Trophoblast cell (in vitro differentiated cells and primary cell): ENCODE measurements around the gene STAMBPL1.
"Not testable (repeated sequence)": the region's sequence is repeated elsewhere in the genome, so short reads cannot be mapped to it uniquely, and the experiment has no call there.

Experiments
- DNase-seq, 2 donors: peaks; one replicate each; pipeline ENCODE4 v3.0.0-alpha.2; 2016
- H2AFZ ChIP-seq: 2 replicates; pipeline ENCODE4 v1.6.1; 2013; ENCODE audit warnings: low read length, moderate library complexity, mild to moderate bottlenecking; ENCODE audit not compliant: insufficient read depth, poor library complexity
- H2AK5ac ChIP-seq: 2 replicates; pipeline ENCODE4 v1.6.1; 2013; ENCODE audit warnings: mild to moderate bottlenecking, low read length
- H2BK120ac ChIP-seq: 2 replicates; pipeline ENCODE4 v1.6.1; 2013; ENCODE audit warnings: low read length, mild to moderate bottlenecking, moderate library complexity; ENCODE audit not compliant: insufficient read depth, poor library complexity
- H2BK12ac ChIP-seq: 2 replicates; pipeline ENCODE4 v1.6.1; 2013; ENCODE audit warnings: mild to moderate bottlenecking, low read length, moderate library complexity
- H2BK5ac ChIP-seq: 2 replicates; pipeline ENCODE4 v1.6.1; 2013; ENCODE audit warnings: low read length, low read depth, moderate library complexity, mild to moderate bottlenecking; ENCODE audit not compliant: poor library complexity
- H3K14ac ChIP-seq: 2 replicates; pipeline ENCODE4 v1.6.1; 2013; ENCODE audit warnings: mild to moderate bottlenecking, low read length
- H3K18ac ChIP-seq: 2 replicates; pipeline ENCODE4 v1.6.1; 2013; ENCODE audit warnings: mild to moderate bottlenecking, low read length
- H3K23ac ChIP-seq: 2 replicates; pipeline ENCODE4 v1.6.1; 2013; ENCODE audit warnings: low read length
- H3K27ac ChIP-seq: 2 replicates; pipeline ENCODE4 v1.5.1; 2013; ENCODE audit warnings: low read depth, mild to moderate bottlenecking, inconsistent platforms, low read length, moderate library complexity
- H3K27me3 ChIP-seq: 2 replicates; pipeline ENCODE4 v1.6.1; 2013; ENCODE audit warnings: inconsistent platforms, mild to moderate bottlenecking, low read length, moderate library complexity; ENCODE audit not compliant: insufficient read depth
- H3K36me3 ChIP-seq, 2 experiments: 1 replicate in 1 of 2; 2 replicates in 1 of 2; pipeline ENCODE4 v1.6.1; 2013; ENCODE audit warnings: low read length in 2 of 2, mild to moderate bottlenecking in 2 of 2, moderate library complexity in 1 of 2; ENCODE audit not compliant: insufficient read depth in 2 of 2, control insufficient read depth in 1 of 2
- H3K4ac ChIP-seq: 2 replicates; pipeline ENCODE4 v1.6.1; 2013; ENCODE audit warnings: low read depth, mild to moderate bottlenecking, low read length, moderate library complexity
- H3K4me1 ChIP-seq, 2 experiments: 1 replicate in 1 of 2; 2 replicates in 1 of 2; pipeline ENCODE4 v1.6.1; 2013; ENCODE audit warnings: low read length in 2 of 2, mild to moderate bottlenecking in 2 of 2, moderate library complexity in 1 of 2; ENCODE audit not compliant: insufficient read depth in 2 of 2, control insufficient read depth in 1 of 2
- H3K4me2 ChIP-seq: 2 replicates; pipeline ENCODE4 v1.6.1; 2013; ENCODE audit warnings: inconsistent platforms, mild to moderate bottlenecking, low read length, moderate library complexity
- H3K4me3 ChIP-seq: 2 replicates; pipeline ENCODE4 v1.5.1; 2013; ENCODE audit warnings: mild to moderate bottlenecking, low read depth, low read length, inconsistent platforms
- H3K79me1 ChIP-seq: one replicate; pipeline ENCODE4 v1.6.1; 2013; ENCODE audit warnings: low read length
- H3K79me2 ChIP-seq: 2 replicates; pipeline ENCODE4 v1.6.1; 2013; ENCODE audit warnings: low read length, mild to moderate bottlenecking; ENCODE audit not compliant: control insufficient read depth, insufficient read depth, poor library complexity
- H3K9ac ChIP-seq: 2 replicates; pipeline ENCODE4 v1.6.1; 2013; ENCODE audit warnings: mild to moderate bottlenecking, low read length
- H3K9me3 ChIP-seq: 2 replicates; pipeline ENCODE4 v1.6.1; 2013; ENCODE audit warnings: low read depth, mild to moderate bottlenecking, control low read depth, inconsistent platforms, low read length; ENCODE audit not compliant: insufficient read depth
- H4K12ac ChIP-seq: 2 replicates; pipeline ENCODE4 v1.6.1; 2013; ENCODE audit warnings: low read depth, mild to moderate bottlenecking, low read length, moderate library complexity
- H4K8ac ChIP-seq: 2 replicates; pipeline ENCODE4 v1.6.1; 2013; ENCODE audit warnings: low read depth, mild to moderate bottlenecking, low read length, moderate library complexity
- H4K91ac ChIP-seq: one replicate; pipeline ENCODE4 v1.6.1; 2013; ENCODE audit warnings: low read depth, mild to moderate bottlenecking, low read length, moderate library complexity
- WGBS: extraction: QIAGEN DNeasy Blood & Tissue Kit; methylation state at CpG from one replicate; pipeline ENCODE4 v1.1.7; 2013; ENCODE audit warnings: missing lambda C conversion rate; ENCODE audit not compliant: insufficient read length, insufficient coverage; ENCODE audit errors: extremely low coverage; 5-methylcytosine and 5-hydroxymethylcytosine counted together

STAMBPL1 gene

GRCh38 chr10:88881320-88881719 lies 1.3 kb downstream of the STAMBPL1 start:
- Histone ChIP-seq H3K9ac (no peak overlapping the region), H2BK12ac (no peak overlapping the region), H3K36me3 (no peaks in the 10 kb centered on the region), H2BK5ac (no peak overlapping the region), H2AK5ac (no peak overlapping the region), H3K4me2 (no peak overlapping the region), H4K8ac (no peak overlapping the region), H3K4me3 (no peak overlapping the region), H3K79me1 (no peaks in the 10 kb centered on the region), H2AFZ (no peak overlapping the region), H4K91ac (no peak overlapping the region), H3K14ac (no peak overlapping the region), H4K12ac (no peak overlapping the region), H3K79me2 (no peaks in the 10 kb centered on the region), H3K23ac (no peak overlapping the region), H2BK120ac (no peak overlapping the region), H3K4me1 (peaks cover 0 to 3% of the 10 kb centered on the region in 2 experiments), H3K4ac (no peak overlapping the region), H3K18ac (no peak overlapping the region), H3K27me3 (peaks cover 13% of the 10 kb centered on the region), H3K27ac (no peak overlapping the region), H3K9me3 (peaks cover 2% of the 10 kb centered on the region)
- WGBS, result no CpG with 5 or more reads among the region's 6 CpGs
- DNase-seq, result no peak

GRCh38 chr10:88881922-88882645 lies 2.0 kb downstream of the STAMBPL1 start:
- Histone ChIP-seq H3K14ac (no peak overlapping the region), H3K4me3 (no peak overlapping the region), H3K9me3 (peaks cover 2% of the 10 kb centered on the region), H3K27ac (no peak overlapping the region), H4K12ac (no peak overlapping the region), H3K4me1 (peaks cover 0 to 3% of the 10 kb centered on the region in 2 experiments), H3K36me3 (no peaks in the 10 kb centered on the region), H2AK5ac (no peak overlapping the region), H4K91ac (no peak overlapping the region), H3K4me2 (no peak overlapping the region), H3K79me2 (no peaks in the 10 kb centered on the region), H3K79me1 (no peaks in the 10 kb centered on the region), H3K4ac (no peak overlapping the region), H2BK5ac (no peak overlapping the region), H3K23ac (no peak overlapping the region), H3K9ac (no peak overlapping the region), H2AFZ (no peak overlapping the region), H4K8ac (no peak overlapping the region), H2BK12ac (no peak overlapping the region), H3K27me3 (peaks cover 13% of the 10 kb centered on the region), H3K18ac (no peak overlapping the region), H2BK120ac (no peak overlapping the region)
- no peak for DNase-seq
- WGBS, result no CpG with 5 or more reads among the region's 5 CpGs

GRCh38 chr10:88882646-88883447 lies 2.8 kb downstream of the STAMBPL1 start:
- H3K9me3 ChIP-seq, H3K27ac ChIP-seq, H2BK12ac ChIP-seq, H3K14ac ChIP-seq, H3K9ac ChIP-seq, H2AFZ ChIP-seq, H3K79me2 ChIP-seq, H3K23ac ChIP-seq, H3K18ac ChIP-seq, H2AK5ac ChIP-seq, H3K4me2 ChIP-seq, H2BK5ac ChIP-seq, H3K79me1 ChIP-seq, H3K4me1 ChIP-seq, H2BK120ac ChIP-seq, H4K12ac ChIP-seq, H3K4me3 ChIP-seq, H3K36me3 ChIP-seq, DNase-seq, H3K4ac ChIP-seq, H4K91ac ChIP-seq, H4K8ac ChIP-seq: not testable (repeated sequence)
- no CpG with 5 or more reads among the region's 8 CpGs for WGBS
- peaks cover 12% of the 10 kb centered on the region for H3K27me3 ChIP-seq

DNA sequence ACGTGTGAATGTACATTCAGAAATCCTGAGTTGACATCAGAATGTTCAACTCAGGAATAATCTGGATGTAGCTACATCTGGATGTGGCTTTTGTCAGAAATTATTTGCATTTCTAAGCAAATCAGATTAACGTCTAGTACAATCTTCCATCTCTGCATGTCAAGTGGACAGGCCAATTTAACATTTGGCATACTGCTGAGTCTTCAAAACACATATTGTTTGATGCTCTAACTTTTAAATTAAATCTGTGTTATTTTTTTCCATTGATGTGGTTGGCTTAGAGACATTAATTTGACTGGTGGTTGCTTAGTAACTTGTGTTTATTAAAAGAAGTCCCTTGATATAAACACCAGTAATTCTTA lies 3.4 kb downstream of the STAMBPL1 start:
- peaks cover 12% of the 10 kb centered on the region for H3K27me3 ChIP-seq
- no peak overlapping the region for H3K4me3 ChIP-seq
- H4K91ac ChIP-seq, result no peak overlapping the region
- no peak overlapping the region for H2AFZ ChIP-seq
- DNase-seq, result no peak
- H2AK5ac ChIP-seq, result no peak overlapping the region
- H3K4ac ChIP-seq, result no peak overlapping the region
- H3K18ac ChIP-seq, result no peak overlapping the region
- H3K79me1 ChIP-seq, result no peaks in the 10 kb centered on the region
- H3K4me2 ChIP-seq, result no peak overlapping the region
- H4K8ac ChIP-seq, result no peak overlapping the region
- H3K23ac ChIP-seq, result no peak overlapping the region
- no peaks in the 10 kb centered on the region for H3K79me2 ChIP-seq
- no peak overlapping the region for H2BK120ac ChIP-seq
- H3K4me1 ChIP-seq, result peaks cover 0 to 3% of the 10 kb centered on the region in 2 experiments
- no peaks in the 10 kb centered on the region for H3K36me3 ChIP-seq
- H3K14ac ChIP-seq, result no peak overlapping the region
- peaks cover 2% of the 10 kb centered on the region for H3K9me3 ChIP-seq
- H3K27ac ChIP-seq, result no peak overlapping the region
- no peak overlapping the region for H2BK12ac ChIP-seq
- no peak overlapping the region for H2BK5ac ChIP-seq
- WGBS, result no CpG with 5 or more reads among the region's 2 CpGs
- no peak overlapping the region for H3K9ac ChIP-seq
- no peak overlapping the region for H4K12ac ChIP-seq
